ENCODE measurements around the gene MINDY2. TPM values are rescaled to one million over a fixed set of nuclear protein-coding genes. Genes with fewer than 3 reads are reported as not detected.
A peak's percentile ranks its signal among the peaks of the same experiment; 100 is the strongest.
"Not testable (repeated sequence)": the region's sequence is repeated elsewhere in the genome, so short reads cannot be mapped to it uniquely, and the experiment has no call there.

The MINDY2 gene
- total RNA-seq, 1 donor from 2014 or later, result 20.9 TPM

DNA sequence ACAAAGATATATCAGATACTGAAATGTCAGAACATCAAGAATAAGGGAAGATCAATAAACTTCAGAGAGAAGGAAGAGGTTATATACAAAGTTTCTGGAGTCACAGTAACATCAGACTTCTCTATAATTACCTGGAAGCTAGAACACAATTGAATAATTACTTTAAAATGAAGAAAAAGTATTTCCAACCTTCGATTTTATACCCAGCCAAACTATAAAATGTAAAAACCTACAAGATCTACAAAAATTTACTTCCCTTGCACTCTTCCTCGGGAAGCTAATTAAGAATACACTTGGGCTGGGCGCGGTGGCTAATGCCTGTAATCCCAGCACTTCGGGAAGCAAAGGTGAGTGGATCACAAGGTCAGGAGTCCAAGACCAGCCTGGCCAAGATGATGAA is 6.6 kb upstream of the MINDY2 start:
- no peak for DNase-seq (ENCODE audit: low read depth)
- H3K4me3 ChIP-seq (ENCODE audit: low read depth, low read length), result no peak overlapping the region
- no peak for TF ChIP-seq CTCF (conservative IDR thresholded peaks at IDR 0.05; ENCODE audit: low read depth, low read length)

- no peak for DNase-seq (ENCODE audit: low read depth)
- H3K4me3 ChIP-seq (ENCODE audit: low read depth, low read length), result no peak overlapping the region
These were observed 4.8 kb upstream of the MINDY2 start for GRCh38 chr15:58766290-58766689.

DNA sequence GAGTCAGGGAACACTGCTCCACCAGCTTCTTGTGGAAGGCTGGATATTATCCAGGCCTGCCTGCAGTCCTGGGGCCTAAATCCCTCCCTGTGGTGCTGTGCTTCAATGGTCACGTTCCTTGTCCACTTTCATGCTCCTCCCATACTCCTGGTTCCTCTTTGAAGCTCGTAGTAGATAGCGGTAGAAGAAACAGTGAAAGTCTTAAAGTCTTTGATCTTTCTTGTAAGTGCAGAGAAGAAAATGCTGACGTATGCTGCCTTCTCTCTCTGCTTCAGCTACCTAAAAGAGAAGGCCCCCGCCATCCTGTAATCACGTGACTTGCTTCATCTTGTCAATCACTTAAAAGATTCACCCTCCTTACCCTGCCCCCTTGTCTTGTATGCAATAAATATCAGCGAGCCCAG is 2.5 kb upstream of the MINDY2 start:
- DNase-seq (ENCODE audit: low read depth); H3K4me3 ChIP-seq (ENCODE audit: low read depth, low read length): not testable (repeated sequence)

More at GRCh38 chr15:58766290-58766689, 4.8 kb upstream of the MINDY2 start:
- no peak for TF ChIP-seq CTCF (conservative IDR thresholded peaks at IDR 0.05; ENCODE audit: low read depth, low read length)

DNA sequence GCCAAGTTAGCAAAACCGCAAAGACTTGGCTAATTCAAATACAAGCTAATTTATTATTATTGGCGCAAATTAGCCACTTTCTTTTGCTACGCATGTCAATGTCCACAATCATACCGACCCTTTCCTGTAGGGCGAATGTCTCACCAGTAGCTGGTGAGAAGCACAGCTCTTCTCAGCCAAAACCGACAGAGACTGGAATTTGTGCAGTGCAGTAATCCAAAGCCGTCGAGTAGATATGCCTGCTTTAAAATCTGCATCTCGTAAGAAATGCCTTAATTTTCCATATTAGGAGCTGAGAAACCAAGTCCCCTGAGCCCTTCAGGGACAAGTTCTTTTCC is 614 bp upstream of the MINDY2 start:
- DNase-seq (ENCODE audit: low read depth), result peak; percentile 58
- TF ChIP-seq CTCF (conservative IDR thresholded peaks at IDR 0.05; ENCODE audit: low read depth, low read length), result no peak
- H3K4me3 ChIP-seq (ENCODE audit: low read depth, low read length), result peak overlapping the region; percentile 85

GRCh38 chr15:58771621-58772250 is 634 bp downstream of the MINDY2 start:
- no peak for TF ChIP-seq CTCF (conservative IDR thresholded peaks at IDR 0.05; ENCODE audit: low read depth, low read length)
- no peak for DNase-seq (ENCODE audit: low read depth)
- H3K4me3 ChIP-seq (ENCODE audit: low read depth, low read length), result peak overlapping the region; percentile 85

DNA sequence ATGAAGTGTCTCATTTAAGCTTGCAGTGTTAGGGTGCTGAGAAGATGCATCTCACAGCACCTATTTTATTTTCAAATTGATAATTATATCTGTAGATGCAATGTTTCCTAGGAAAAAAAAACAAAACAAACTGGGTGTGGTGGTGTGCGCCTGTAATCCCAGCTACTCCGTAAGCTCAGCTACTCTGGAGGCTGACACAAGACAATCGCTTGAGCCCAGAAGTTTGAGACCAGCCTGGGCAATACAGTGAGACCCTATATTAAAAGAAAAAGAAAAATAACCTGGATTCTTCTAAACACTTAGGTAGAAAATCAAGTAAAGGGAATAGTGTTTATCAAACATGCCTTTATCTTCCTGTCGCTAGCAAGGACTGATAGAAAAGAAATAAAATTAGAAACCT is 1.9 kb downstream of the MINDY2 start:
- DNase-seq (ENCODE audit: low read depth), result no peak
- H3K4me3 ChIP-seq (ENCODE audit: low read depth, low read length), result peak overlapping the region; percentile 85
- no peak for TF ChIP-seq CTCF (conservative IDR thresholded peaks at IDR 0.05; ENCODE audit: low read depth, low read length)

DNA sequence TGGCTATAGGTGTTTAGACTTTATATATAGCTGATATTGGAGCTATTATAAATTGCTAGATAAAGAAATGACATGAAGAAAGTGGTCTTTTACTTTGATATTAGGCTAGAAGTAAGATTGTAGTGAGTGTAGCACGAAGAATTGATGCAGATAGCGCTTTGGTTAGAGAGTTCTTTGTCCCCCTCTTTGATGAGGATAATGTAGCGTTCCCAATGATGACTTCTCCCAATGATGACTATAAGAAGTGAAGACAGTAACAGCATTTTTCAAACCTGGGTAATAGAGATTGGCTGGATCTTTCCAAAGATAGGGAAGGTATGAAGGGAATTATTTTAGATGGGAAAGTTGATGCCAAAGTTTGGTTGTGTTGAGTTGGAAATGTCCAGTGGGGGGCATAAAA is 4.3 kb downstream of the MINDY2 start:
- TF ChIP-seq CTCF (conservative IDR thresholded peaks at IDR 0.05; ENCODE audit: low read depth, low read length), result no peak
- no peak overlapping the region for H3K4me3 ChIP-seq (ENCODE audit: low read depth, low read length)
- no peak for DNase-seq (ENCODE audit: low read depth)

Data from epithelial cell of proximal tubule (primary cell).